GM12892 (cell line): ENCODE data around the gene SCARB1.

Experiments
- POLR2A ChIP-seq: IDR thresholded peaks from 2 replicates; pipeline ENCODE4 v1.6.1; 2011; ENCODE audit warnings: low read depth, low read length, control low read depth
- POLR2AphosphoS5 ChIP-seq: IDR thresholded peaks from 2 replicates; pipeline ENCODE4 v1.6.1; 2011; ENCODE audit warnings: low read depth, low read length, control low read depth
- TAF1 ChIP-seq: IDR thresholded peaks from 2 replicates; pipeline ENCODE4 v1.6.1; 2011; ENCODE audit warnings: low read depth, mild to moderate bottlenecking, control low read depth, low read length, borderline replicate concordance

- TF ChIP-seq TAF1 (no peak), POLR2AphosphoS5 (no peak), POLR2A (no peak)
Observed at GRCh38 chr12:124759841-124760503, 103.7 kb downstream of the SCARB1 start.
